IPS DF 6.9 (cell line): ENCODE results near the gene OST4.
"Not testable (repeated sequence)": the region's sequence is repeated elsewhere in the genome, so short reads cannot be mapped to it uniquely, and the experiment has no call there.

Source experiments
- DNase-seq: peaks from one replicate; pipeline ENCODE4 v3.0.0-alpha.2; 2013; ENCODE audit warnings: low read depth, low spot score
- H3K27ac ChIP-seq: one replicate; pipeline ENCODE4 v1.5.1; 2013; ENCODE audit warnings: low read length, control low read depth
- H3K27me3 ChIP-seq: 2 replicates; pipeline ENCODE4 v1.6.1; 2013; ENCODE audit warnings: mild to moderate bottlenecking, low read length; ENCODE audit not compliant: control insufficient read depth, insufficient read depth
- H3K36me3 ChIP-seq: 2 replicates; pipeline ENCODE4 v1.6.1; 2013; ENCODE audit warnings: low read length; ENCODE audit not compliant: control insufficient read depth, insufficient read depth
- H3K4me1 ChIP-seq: 2 replicates; pipeline ENCODE4 v1.6.1; 2013; ENCODE audit warnings: low read length; ENCODE audit not compliant: control insufficient read depth, insufficient read depth
- H3K4me3 ChIP-seq: 2 replicates; pipeline ENCODE4 v1.5.1; 2013; ENCODE audit warnings: mild to moderate bottlenecking, low read length
- H3K9me3 ChIP-seq: 2 replicates; pipeline ENCODE4 v1.6.1; 2013; ENCODE audit warnings: low read length, inconsistent platforms; ENCODE audit not compliant: control insufficient read depth, insufficient read depth
- WGBS: extraction: QIAGEN DNeasy Blood & Tissue Kit; methylation state at CpG from one replicate; pipeline ENCODE4 v1.1.7; 2013; ENCODE audit warnings: mixed read lengths, missing lambda C conversion rate; ENCODE audit not compliant: insufficient read length, insufficient coverage; 5-methylcytosine and 5-hydroxymethylcytosine counted together

Gene OST4

DNA sequence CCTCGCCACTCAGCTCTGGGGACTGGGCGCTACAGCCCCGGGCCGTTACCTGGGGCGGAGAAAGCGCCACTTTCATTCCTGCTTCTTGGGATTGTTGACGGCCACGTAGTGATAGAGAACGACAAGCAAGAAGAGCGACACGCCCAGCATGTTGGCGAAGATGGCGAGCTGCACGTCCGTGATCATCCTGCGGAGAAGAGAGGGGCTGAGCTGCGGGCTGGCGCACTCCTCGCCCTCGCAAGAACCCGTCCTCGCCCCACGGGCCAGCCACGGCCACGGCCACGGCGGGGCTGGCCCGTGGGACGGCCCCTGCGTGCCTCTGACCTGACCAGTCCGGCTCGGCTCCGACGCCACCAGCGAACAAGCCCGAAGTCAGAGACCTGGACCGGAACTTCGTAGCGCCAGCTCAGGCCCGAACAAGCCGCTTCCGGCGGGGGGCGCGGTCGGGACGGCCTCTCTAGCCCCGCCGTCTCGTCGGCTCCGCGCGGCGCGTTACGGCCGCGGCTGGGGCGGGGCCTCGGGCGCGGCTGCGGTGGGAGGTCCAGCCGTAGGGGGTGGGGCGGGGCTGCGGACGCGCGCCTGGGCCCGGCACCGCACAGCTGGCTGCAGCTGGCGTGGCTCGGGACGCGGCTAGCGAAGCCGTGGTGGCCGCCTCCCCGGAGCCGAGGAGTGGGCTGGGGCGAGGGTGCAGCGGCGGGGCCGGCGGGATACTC is at the start of gene OST4:
TSS of gene OST4 (minus strand) at position 378 of the 713 bp plus-strand sequence.
- Histone ChIP-seq H3K27ac (no peak within 1 kb of the TSS), H3K9me3 (no peaks in the 10 kb centered on the region), H3K4me3 (peak within 1 kb of the TSS; percentile 73), H3K27me3 (no peaks in the 10 kb centered on the region), H3K4me1 (no peaks in the 10 kb centered on the region), H3K36me3 (no peaks in the 10 kb centered on the region)
- WGBS = no CpG with 5 or more reads among the region's 86 CpGs
- DNase-seq = no peak

DNA sequence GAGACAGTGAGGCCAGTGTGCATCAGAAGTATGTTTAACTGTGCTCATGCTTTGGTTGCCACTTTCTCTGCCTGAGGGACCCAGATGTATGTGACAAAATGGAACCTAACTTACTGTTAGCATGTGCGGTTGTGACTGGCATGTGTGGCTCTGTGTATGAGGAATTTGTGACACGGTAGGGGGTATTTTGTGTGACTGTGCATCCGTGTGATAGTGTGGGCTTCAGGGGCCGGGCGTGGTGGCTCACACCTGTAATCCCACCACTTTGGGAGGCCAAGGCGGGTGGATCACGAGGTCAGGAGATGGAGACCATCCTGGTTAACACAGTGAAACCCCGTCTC is 47.8 kb upstream of the OST4 start:
- Histone ChIP-seq H3K4me3 (peak overlapping the region; percentile 34; the same call in 1 of the 2 replicates), H3K27me3 (peaks cover 11% of the 10 kb centered on the region)
- not testable (repeated sequence) for H3K4me1 ChIP-seq, DNase-seq, H3K36me3 ChIP-seq, H3K27ac ChIP-seq, H3K9me3 ChIP-seq
- no CpG with 5 or more reads among the region's 8 CpGs for WGBS

DNA sequence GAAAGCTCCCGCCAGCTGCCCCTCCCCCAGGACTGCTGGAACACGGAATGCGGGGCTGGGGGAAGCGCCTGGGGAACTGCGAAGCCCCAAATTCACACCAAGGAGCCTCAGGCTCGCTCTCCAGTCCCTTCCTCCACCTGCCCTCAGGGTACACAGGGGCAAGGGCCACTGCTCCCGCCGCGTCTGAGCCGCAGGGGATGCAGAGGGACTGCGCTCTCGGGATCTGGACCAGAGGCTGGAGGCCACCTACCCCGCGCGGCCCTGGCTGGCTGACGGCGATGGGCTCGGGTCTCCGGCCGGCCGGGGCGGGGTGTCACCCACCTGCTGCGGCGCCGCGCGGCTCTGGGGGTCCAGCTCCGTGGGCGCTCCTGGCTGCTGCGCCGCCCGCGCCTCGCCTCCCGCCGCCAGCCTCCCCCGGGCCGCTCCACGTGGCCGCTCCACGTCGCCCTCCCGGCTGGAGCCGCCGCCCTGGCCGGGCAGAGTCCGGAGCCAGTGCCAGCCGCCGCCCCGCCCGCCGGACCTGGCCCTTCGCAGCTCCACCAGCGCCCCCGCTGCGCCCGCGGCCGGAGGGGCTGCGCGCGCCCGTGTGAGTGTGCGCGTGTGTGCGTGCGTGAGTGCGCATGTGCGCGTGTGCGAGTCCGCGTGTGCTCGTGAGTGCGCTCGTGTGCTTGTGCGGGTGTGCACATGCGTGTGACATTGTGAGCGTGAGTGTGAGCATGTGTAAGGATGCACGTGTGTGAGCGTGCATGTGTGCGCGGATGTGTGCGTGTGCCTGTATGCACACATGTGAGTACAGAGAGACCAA is 47.3 kb upstream of the OST4 start, which contains the start of gene CGREF1:
TSS of gene CGREF1 (minus strand) at position 604 of the 805 bp plus-strand sequence. CDS start 14,762 bp downstream, outside the sequence.
- DNase-seq = no peak
- Histone ChIP-seq H3K27me3 (peaks cover 11% of the 10 kb centered on the region), H3K9me3 (no peaks in the 10 kb centered on the region), H3K27ac (no peak within 1 kb of the TSS), H3K36me3 (no peaks in the 10 kb centered on the region), H3K4me1 (peaks cover 6% of the 10 kb centered on the region), H3K4me3 (peak within 1 kb of the TSS; percentile 34; the same call in 1 of the 2 replicates)
- no CpG with 5 or more reads among the region's 84 CpGs for WGBS

DNA sequence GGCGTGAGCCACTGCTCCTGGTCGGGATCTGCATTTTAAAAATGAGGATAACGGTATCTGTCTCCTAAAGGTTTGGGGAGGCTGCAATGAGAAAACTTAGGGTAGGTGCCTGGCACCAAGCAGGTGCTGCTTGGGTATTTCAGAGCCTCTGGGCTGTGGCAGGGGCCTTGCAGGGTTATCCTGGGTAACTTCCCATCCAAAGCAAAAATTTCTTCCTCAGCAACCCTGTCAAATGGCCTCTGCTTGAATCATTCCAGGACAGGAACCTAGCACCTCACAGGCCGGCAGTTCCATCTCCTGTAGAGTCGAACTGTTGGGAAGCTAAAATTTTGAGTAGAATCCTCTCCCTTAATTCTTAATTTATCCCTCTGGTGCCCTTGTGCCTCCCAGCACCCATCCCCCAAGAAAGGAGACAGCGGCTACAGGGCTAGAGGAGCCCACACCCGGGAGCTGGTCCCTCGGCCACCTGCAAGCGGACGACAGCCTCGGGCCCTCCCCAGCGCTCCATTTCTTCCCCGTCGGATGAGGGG is 46.6 kb upstream of the OST4 start:
- WGBS = no CpG with 5 or more reads among the region's 14 CpGs
- no peaks in the 10 kb centered on the region for H3K36me3 ChIP-seq
- H3K4me1 ChIP-seq = peaks cover 3% of the 10 kb centered on the region
- peak overlapping the region; percentile 34; the same call in 1 of the 2 replicates for H3K4me3 ChIP-seq
- H3K27ac ChIP-seq = no peak overlapping the region
- DNase-seq = no peak
- H3K9me3 ChIP-seq = no peaks in the 10 kb centered on the region
- peaks cover 11% of the 10 kb centered on the region for H3K27me3 ChIP-seq

DNA sequence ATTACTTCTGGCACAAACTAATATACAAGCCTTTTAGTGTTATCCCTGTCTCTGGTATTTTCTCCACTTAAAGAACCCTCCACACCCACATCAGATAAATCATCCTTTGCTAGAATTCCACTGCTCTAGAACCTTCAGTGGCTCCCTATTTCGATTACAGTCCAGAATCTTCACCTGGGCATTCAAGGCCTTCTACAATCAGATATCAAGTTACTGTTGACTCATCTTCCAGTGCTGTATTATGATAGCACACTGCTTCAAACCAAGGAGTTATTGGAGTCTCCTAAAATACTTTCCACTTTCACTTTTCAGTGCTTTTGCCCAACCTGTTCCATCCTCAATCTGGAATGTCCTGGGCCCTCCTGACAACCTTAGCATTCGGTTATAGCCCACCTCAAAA is 44.1 kb upstream of the OST4 start:
- H3K4me1 ChIP-seq = peaks cover 3% of the 10 kb centered on the region
- no peak for DNase-seq
- H3K27me3 ChIP-seq = peaks cover 8% of the 10 kb centered on the region
- H3K27ac ChIP-seq = no peak overlapping the region
- no peak overlapping the region for H3K4me3 ChIP-seq
- no peaks in the 10 kb centered on the region for H3K9me3 ChIP-seq
- WGBS = no CpG with 5 or more reads among the region's 2 CpGs
- no peaks in the 10 kb centered on the region for H3K36me3 ChIP-seq

DNA sequence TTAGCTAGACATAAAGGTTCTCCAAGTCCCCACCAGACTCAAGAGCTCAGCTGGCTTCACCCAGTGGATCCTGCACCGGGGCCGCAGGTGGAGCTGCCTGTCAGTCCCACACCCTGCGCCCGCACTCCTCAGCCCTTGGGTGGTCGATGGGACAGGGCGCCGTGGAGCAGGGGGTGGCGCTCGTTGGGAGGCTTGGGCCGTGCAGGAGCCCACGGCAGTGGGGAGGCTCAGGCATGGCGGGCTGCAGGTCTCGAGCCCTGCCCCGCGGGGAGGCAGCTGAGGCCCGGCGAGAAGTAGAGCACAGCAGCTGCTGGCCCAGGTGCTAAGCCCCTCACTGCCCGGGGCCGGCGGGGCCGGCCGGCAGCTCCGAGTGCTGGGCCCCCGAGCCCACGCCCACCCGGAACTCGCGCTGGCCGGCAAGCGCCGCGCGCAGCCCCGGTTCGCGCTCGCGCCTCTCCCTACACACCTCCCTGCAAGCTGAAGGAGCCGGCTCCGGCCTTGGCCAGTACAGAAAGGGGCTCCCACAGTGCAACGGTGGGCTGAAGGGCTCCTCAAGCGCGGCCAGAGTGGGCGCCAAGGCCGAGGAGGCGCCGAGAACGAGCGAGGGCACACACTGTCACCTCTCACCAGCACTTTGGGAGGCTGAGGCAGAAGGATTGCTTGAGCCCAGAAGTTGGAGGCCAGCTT is 40.1 kb upstream of the OST4 start:
- H3K9me3 ChIP-seq, H3K36me3 ChIP-seq, DNase-seq, H3K27ac ChIP-seq, H3K27me3 ChIP-seq, H3K4me3 ChIP-seq, H3K4me1 ChIP-seq: not testable (repeated sequence)
- no CpG with 5 or more reads among the region's 49 CpGs for WGBS

DNA sequence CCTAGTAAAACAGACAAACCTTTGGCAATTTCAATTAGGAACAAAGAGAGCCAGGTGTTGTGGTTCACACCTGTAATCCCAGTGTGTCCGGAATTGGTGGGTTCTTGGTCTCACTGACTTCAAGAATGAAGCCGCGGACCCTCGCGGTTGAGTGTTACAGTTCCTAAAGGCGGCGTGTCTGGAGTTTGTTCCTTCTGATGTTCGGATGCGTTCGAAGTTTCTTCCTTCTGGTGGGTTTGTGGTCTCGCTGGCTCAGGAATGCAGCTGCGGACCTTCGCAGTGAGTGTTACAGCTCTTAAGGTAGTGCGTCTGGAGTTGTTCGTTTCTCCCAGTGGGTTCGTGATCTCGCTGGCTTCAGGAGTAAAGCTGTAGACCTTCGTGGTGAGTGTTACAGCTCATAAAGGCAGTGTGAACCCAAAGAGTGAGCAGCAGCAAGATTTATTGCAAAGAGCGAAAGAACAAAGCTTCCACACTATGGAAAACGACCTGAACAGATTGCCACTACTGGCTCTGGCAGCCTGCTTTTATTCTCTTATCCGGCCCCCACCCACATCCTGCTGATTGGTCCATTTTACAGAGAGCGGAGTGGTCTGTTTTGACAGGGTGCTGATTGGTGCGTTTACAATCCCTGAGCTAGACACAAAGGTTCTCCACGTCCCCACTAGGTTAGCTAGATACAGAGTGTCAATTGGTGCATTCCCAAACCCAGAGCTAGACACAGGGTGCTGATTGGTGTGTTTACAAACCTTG is 39.3 kb upstream of the OST4 start:
- H3K4me1 ChIP-seq, H3K27me3 ChIP-seq, H3K9me3 ChIP-seq, H3K4me3 ChIP-seq, H3K36me3 ChIP-seq, DNase-seq, H3K27ac ChIP-seq: not testable (repeated sequence)
- WGBS = no CpG with 5 or more reads among the region's 24 CpGs

DNA sequence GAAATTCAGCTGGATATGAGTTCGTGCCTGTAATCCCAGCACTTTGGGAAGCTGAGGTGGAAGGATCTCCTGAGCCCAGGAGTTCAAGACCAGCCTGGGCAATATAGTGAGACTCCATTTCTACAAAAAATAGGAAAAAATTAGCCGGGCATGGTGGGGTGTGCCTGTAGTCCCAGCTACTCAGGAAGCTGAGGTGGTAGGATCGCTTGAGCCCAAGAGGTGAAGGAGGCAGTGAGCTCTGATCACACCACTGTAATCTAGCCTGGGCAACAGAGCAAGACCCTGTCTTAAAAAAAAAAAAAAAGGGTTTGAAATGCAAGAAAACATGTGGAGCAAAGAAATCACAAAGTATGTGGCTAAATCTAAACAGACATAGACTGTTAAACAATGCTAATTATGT is 37.6 kb upstream of the OST4 start:
- no peaks in the 10 kb centered on the region for H3K27me3 ChIP-seq
- no CpG with 5 or more reads among the region's 3 CpGs for WGBS
- no peaks in the 10 kb centered on the region for H3K4me1 ChIP-seq
- H3K36me3 ChIP-seq = no peaks in the 10 kb centered on the region
- no peak for DNase-seq
- H3K4me3 ChIP-seq = no peak overlapping the region
- no peak overlapping the region for H3K27ac ChIP-seq
- no peaks in the 10 kb centered on the region for H3K9me3 ChIP-seq

DNA sequence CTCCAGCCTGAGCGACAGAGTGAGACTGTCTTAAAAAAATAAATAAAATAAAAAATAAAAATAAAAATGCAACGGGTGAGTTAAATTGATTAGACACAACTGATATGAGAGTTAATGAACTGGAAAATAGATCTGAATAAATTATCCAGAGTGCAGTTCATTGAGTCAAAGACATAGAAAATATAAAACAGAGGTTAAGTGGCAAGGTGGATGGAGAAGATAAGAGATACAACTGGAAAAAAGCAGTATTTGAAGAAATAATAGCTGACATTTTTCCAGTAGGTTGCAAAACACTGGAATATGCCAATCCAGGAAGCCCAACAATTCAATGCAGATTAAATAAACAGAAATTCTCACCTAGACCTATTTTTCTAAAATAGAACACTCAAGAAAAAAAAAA is 36.8 kb upstream of the OST4 start:
- no peak for DNase-seq
- no peak overlapping the region for H3K27ac ChIP-seq
- H3K36me3 ChIP-seq = no peaks in the 10 kb centered on the region
- no peaks in the 10 kb centered on the region for H3K9me3 ChIP-seq
- H3K4me3 ChIP-seq = no peak overlapping the region
- no peaks in the 10 kb centered on the region for H3K27me3 ChIP-seq
- no peaks in the 10 kb centered on the region for H3K4me1 ChIP-seq
- WGBS = no CpG with 5 or more reads among the region's 2 CpGs

DNA sequence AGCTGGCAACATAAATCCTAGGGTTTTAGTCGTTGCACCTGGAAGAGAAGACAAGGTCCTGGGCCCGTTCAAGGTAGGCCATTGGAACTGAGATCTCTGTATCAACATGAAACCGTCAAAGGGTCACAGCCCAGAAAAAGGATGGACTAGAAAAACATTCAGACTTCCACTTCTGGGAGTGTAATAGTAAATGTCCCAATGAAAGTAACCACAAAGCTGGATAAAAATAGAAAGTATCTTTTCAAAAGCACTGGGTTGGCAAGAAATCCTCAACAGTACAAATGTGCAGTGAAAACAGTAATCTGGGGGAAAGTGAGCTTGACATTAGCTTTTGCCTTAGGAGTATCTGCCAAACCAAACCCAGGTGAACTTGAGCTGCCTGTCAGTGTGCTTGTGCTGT is 34.5 kb upstream of the OST4 start:
- Histone ChIP-seq H3K27me3 (no peaks in the 10 kb centered on the region), H3K27ac (no peak overlapping the region), H3K4me1 (no peaks in the 10 kb centered on the region), H3K4me3 (no peak overlapping the region), H3K9me3 (no peaks in the 10 kb centered on the region), H3K36me3 (no peaks in the 10 kb centered on the region)
- no peak for DNase-seq
- no CpG with 5 or more reads among the region's 3 CpGs for WGBS
